GM06990 (cell line): ENCODE measurements around the gene ST6GALNAC5.
A peak's percentile ranks its signal among the peaks of the same experiment; 100 is the strongest.

ENCODE experiments used
- DNase-seq: peaks from one replicate; pipeline ENCODE4 v3.0.0-alpha.2; 2011; ENCODE audit not compliant: insufficient read length; ENCODE audit errors: extremely low read depth
- H3K27me3 ChIP-seq: replicated peaks from 2 replicates; pipeline ENCODE4 v1.6.0; 2011; ENCODE audit warnings: low read length; ENCODE audit not compliant: control insufficient read depth, insufficient read depth
- H3K36me3 ChIP-seq: 2 replicates; pipeline ENCODE4 v1.5.1; 2011; ENCODE audit warnings: low read length; ENCODE audit not compliant: control insufficient read depth, insufficient read depth
- H3K4me3 ChIP-seq: replicated peaks from 2 replicates; pipeline ENCODE4 v1.5.1; 2011; ENCODE audit warnings: low read depth, mild to moderate bottlenecking, control low read depth, low read length
- TF ChIP-seq, protein P1 (sequence below): IDR thresholded peaks from 2 replicates; pipeline ENCODE4 v1.5.1; 2011; ENCODE audit warnings: low read length, control low read depth, mild to moderate bottlenecking, inconsistent platforms; ENCODE audit not compliant: insufficient read depth, poor library complexity, severe bottlenecking

ST6GALNAC5 gene

GRCh38 chr1:76830373-76830772, 36.9 kb upstream of the ST6GALNAC5 start:
- no peaks in the 10 kb centered on the region; the same call in 1 of the 2 replicates for H3K27me3 ChIP-seq
- H3K4me3 ChIP-seq, result no peak overlapping the region
- TF ChIP-seq, protein P1, sequence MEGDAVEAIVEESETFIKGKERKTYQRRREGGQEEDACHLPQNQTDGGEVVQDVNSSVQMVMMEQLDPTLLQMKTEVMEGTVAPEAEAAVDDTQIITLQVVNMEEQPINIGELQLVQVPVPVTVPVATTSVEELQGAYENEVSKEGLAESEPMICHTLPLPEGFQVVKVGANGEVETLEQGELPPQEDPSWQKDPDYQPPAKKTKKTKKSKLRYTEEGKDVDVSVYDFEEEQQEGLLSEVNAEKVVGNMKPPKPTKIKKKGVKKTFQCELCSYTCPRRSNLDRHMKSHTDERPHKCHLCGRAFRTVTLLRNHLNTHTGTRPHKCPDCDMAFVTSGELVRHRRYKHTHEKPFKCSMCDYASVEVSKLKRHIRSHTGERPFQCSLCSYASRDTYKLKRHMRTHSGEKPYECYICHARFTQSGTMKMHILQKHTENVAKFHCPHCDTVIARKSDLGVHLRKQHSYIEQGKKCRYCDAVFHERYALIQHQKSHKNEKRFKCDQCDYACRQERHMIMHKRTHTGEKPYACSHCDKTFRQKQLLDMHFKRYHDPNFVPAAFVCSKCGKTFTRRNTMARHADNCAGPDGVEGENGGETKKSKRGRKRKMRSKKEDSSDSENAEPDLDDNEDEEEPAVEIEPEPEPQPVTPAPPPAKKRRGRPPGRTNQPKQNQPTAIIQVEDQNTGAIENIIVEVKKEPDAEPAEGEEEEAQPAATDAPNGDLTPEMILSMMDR, result no peak
- peak; percentile 4 for DNase-seq
- no peaks in the 10 kb centered on the region for H3K36me3 ChIP-seq

GRCh38 chr1:76832521-76832920, 34.8 kb upstream of the ST6GALNAC5 start:
- H3K4me3 ChIP-seq, result no peak overlapping the region
- H3K36me3 ChIP-seq, result no peaks in the 10 kb centered on the region
- no peaks in the 10 kb centered on the region; the same call in 1 of the 2 replicates for H3K27me3 ChIP-seq
- TF ChIP-seq, protein P1, result no peak
- no peak for DNase-seq

- TF ChIP-seq, protein P1, result no peak
- DNase-seq, result no peak
- Histone ChIP-seq H3K4me3 (no peak overlapping the region), H3K27me3 (no peaks in the 10 kb centered on the region; the same call in 1 of the 2 replicates), H3K36me3 (no peaks in the 10 kb centered on the region)
Observed at GRCh38 chr1:76833151-76833550, 34.1 kb upstream of the ST6GALNAC5 start.

- Histone ChIP-seq H3K36me3 (no peaks in the 10 kb centered on the region), H3K27me3 (no peaks in the 10 kb centered on the region; the same call in 1 of the 2 replicates), H3K4me3 (no peak overlapping the region)
- TF ChIP-seq, protein P1, result no peak
- no peak for DNase-seq
Observed at GRCh38 chr1:76833856-76834255, 33.4 kb upstream of the ST6GALNAC5 start.

DNA sequence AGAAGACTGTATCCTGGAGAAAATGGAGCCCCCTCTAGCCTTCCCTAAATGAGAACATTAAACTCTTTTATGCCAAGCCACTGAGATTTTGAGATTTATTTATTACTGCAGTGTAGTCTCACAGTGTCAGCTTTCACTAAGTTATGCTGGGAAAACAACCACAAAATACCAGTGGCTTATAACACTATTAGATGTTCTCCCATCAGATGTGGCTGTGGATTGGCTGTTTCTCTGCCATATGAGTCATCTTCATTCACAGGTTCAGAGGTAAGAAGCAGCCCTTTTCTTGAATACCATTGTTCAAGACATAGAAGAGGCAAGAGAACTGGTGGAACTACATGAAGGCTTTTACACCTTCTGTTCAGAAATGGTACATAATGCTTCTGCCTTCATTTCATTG, 32.1 kb upstream of the ST6GALNAC5 start:
- no peak for DNase-seq
- Histone ChIP-seq H3K27me3 (no peaks in the 10 kb centered on the region; the same call in 1 of the 2 replicates), H3K36me3 (no peaks in the 10 kb centered on the region), H3K4me3 (no peak overlapping the region)
- TF ChIP-seq, protein P1, result no peak

- no peak for DNase-seq
- no peaks in the 10 kb centered on the region for H3K27me3 ChIP-seq
- H3K36me3 ChIP-seq, result no peaks in the 10 kb centered on the region
Observed at GRCh38 chr1:76840278-76840677, 27.0 kb upstream of the ST6GALNAC5 start.

More at GRCh38 chr1:76840278-76840677, 27.0 kb upstream of the ST6GALNAC5 start:
- TF ChIP-seq, protein P1, result no peak
- no peak overlapping the region for H3K4me3 ChIP-seq
